GM12892 (cell line): ENCODE data around the gene WNT1.

Experiments
- DNase-seq: peaks from one replicate; pipeline ENCODE4 v3.0.0; 2011; ENCODE audit not compliant: insufficient read length
- FAIRE-seq: peaks from 2 replicates; lab custom pipeline; 2011; peaks lifted over from hg19 to GRCh38; lab: Jason Lieb, UNC
- POLR2A ChIP-seq: IDR thresholded peaks from 2 replicates; pipeline ENCODE4 v1.6.1; 2011; ENCODE audit warnings: low read depth, low read length, control low read depth
- POLR2AphosphoS5 ChIP-seq: IDR thresholded peaks from 2 replicates; pipeline ENCODE4 v1.6.1; 2011; ENCODE audit warnings: low read depth, low read length, control low read depth
- TAF1 ChIP-seq: IDR thresholded peaks from 2 replicates; pipeline ENCODE4 v1.6.1; 2011; ENCODE audit warnings: low read depth, mild to moderate bottlenecking, control low read depth, low read length, borderline replicate concordance

The WNT1 gene

GRCh38 chr12:48973941-48974673, 4.0 kb upstream of the WNT1 start:
- DNase-seq (no peak), FAIRE-seq (no peak)
- TF ChIP-seq POLR2A (no peak), POLR2AphosphoS5 (no peak), TAF1 (no peak)

DNA sequence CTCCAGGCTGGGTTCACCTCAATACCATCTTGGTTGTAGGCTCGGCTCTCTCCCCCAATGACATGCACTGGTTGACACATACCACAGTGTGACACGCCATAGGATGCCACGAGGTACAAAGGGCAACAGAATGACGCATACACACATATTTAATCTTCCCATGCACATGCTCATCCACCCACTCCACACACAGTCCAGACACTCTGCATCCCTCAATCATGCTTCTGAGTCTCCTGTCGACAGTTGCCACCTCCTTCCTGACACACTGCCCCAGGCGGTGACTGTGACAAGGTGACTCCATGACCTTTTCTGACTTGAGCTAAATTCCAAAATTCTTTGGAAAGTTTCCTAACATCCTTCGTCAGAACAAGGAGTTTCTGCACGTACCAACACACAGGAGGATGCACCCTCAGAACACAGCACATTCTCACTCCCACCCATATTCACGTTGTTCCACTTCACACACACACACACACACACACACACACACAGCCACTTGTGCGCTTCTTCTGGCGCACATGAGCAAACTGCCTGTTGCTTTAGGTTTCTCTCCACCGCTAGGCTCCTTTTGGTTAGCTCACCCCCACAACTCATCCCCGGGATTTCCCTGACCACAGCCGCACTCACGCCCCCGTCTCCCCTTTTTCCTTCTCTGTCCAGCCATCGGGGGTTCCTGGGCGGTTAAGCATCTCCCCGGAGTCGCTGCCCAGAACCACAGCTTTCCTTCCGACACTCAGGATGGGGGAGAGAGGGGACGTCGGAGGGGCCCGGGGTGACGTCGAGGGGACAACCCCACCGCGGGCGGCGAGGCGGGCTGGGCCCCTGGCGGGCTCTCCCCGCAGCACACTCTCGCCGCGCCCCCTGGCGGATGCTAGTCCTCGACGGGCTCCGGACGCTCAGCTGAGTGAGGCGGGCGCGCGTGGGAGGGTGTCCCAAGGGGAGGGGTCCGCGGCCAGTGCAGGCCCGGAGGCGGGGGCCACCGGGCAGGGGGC, 536 bp upstream of the WNT1 start:
- peak; percentile 89 for DNase-seq

DNA sequence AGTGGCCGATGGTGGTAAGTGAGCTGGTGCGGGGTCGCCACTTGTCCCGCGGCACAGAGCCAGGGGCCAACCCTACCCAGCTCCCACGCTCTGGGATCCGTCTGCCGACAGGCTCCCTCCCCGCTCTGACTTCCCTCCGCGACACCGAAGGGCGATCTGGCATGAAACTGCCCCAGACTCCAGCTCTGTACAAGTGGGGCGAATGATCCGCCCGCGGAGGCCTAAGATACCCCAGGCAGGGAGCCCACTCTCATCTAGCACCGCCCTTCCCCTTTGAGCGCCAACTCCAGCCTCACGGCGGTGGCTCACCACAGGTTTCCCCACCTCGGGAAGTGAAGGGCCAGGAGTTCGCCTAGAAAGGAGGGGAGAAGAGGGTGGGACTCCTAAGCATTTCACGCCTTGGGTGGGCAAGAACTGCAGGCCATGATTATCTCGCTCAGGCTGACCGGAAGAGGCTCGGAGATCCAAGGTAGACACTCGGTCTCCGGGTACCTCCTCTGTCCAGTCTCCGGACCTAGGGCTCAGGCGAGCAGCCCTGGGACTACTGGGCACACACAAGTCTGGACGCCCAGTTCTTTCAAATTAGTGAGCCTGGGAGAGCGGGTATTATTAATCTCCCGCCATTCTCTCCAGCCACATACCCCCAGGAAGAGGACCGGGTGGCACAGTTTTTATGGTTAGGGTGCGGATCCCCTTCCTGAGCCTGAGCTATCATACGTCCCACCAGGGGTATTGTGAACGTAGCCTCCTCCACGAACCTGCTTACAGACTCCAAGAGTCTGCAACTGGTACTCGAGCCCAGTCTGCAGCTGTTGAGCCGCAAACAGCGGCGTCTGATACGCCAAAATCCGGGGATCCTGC, 849 bp downstream of the WNT1 start:
- DNase-seq (no peak), FAIRE-seq (peak; percentile 70)
- TF ChIP-seq TAF1 (no peak), POLR2AphosphoS5 (no peak), POLR2A (no peak)

More for the DNA sequence above, 536 bp upstream of the WNT1 start:
- peak; percentile 90 for FAIRE-seq
- no peak for TF ChIP-seq POLR2A
- TF ChIP-seq POLR2AphosphoS5: no peak
- TF ChIP-seq TAF1: no peak

- FAIRE-seq: no peak
- no peak for DNase-seq
- no peak for TF ChIP-seq POLR2AphosphoS5
- TF ChIP-seq POLR2A: no peak
- TF ChIP-seq TAF1: no peak
Measured at GRCh38 chr12:48979602-48980388, 1.7 kb downstream of the WNT1 start.

DNA sequence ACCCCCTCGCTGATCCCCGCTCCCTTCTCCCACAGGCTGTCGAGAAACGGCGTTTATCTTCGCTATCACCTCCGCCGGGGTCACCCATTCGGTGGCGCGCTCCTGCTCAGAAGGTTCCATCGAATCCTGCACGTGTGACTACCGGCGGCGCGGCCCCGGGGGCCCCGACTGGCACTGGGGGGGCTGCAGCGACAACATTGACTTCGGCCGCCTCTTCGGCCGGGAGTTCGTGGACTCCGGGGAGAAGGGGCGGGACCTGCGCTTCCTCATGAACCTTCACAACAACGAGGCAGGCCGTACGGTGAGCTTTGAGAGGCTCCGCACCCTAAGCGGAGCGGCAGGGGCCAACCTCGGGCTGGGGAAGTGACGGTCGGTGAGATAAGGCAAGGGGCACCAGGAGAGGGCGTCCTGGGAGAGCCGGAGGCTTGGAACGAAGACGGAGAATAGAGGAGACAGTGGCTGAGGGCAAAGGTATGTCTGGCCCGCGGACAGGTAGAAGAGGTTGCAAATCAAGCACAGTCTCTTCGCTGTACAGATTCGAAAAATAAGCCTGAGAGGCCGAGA, 2.3 kb downstream of the WNT1 start:
- FAIRE-seq (peak; percentile 50), DNase-seq (no peak)
- TF ChIP-seq TAF1: no peak
- no peak for TF ChIP-seq POLR2A
- no peak for TF ChIP-seq POLR2AphosphoS5

DNA sequence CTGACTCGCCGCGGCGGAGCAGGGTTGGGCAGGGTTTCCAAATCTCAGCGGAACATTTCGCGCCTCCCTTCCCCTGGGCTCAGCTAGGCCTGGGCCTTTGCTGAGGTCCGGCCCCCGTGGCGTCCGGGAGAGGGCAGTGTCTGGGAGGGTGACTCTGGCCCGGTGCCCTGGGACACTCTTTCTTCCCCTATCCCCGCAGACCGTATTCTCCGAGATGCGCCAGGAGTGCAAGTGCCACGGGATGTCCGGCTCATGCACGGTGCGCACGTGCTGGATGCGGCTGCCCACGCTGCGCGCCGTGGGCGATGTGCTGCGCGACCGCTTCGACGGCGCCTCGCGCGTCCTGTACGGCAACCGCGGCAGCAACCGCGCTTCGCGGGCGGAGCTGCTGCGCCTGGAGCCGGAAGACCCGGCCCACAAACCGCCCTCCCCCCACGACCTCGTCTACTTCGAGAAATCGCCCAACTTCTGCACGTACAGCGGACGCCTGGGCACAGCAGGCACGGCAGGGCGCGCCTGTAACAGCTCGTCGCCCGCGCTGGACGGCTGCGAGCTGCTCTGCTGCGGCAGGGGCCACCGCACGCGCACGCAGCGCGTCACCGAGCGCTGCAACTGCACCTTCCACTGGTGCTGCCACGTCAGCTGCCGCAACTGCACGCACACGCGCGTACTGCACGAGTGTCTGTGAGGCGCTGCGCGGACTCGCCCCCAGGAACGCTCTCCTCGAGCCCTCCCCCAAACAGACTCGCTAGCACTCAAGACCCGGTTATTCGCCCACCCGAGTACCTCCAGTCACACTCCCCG, 3.0 kb downstream of the WNT1 start:
- TF ChIP-seq POLR2AphosphoS5 (no peak), TAF1 (no peak), POLR2A (no peak)
- DNase-seq (no peak), FAIRE-seq (no peak)

DNA sequence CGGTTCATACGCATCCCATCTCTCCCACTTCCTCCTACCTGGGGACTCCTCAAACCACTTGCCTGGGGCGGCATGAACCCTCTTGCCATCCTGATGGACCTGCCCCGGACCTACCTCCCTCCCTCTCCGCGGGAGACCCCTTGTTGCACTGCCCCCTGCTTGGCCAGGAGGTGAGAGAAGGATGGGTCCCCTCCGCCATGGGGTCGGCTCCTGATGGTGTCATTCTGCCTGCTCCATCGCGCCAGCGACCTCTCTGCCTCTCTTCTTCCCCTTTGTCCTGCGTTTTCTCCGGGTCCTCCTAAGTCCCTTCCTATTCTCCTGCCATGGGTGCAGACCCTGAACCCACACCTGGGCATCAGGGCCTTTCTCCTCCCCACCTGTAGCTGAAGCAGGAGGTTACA, 3.6 kb downstream of the WNT1 start:
- TF ChIP-seq POLR2A: no peak
- no peak for TF ChIP-seq POLR2AphosphoS5
- TF ChIP-seq TAF1: no peak
- FAIRE-seq (no peak), DNase-seq (no peak)

GRCh38 chr12:48982397-48983080, 4.4 kb downstream of the WNT1 start:
- DNase-seq (no peak), FAIRE-seq (no peak)
- no peak for TF ChIP-seq POLR2AphosphoS5
- TF ChIP-seq POLR2A: no peak
- no peak for TF ChIP-seq TAF1

DNA sequence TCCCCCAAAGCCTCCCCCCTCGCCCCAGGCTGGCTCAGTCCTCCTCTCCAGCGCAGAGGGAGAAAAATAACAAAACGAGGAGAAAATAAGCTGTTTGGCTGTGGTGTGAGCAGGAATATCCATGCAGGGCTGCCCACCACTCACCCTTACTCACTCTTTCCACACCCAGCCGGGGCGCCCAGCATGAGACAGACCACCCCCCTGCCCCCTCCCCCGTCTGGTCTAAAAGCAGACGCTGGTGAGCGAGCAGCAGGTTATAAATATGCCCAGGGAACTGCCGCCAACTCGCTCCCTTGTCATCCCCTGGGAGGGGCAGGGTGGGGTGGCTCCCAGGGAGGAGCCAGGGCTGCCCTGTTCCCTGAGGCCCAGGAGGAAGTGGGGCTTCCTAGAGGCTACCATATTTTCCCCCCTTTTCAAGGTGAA, 7.4 kb downstream of the WNT1 start:
- no peak for TF ChIP-seq POLR2AphosphoS5
- TF ChIP-seq TAF1: no peak
- no peak for TF ChIP-seq POLR2A
- DNase-seq: no peak
- no peak for FAIRE-seq
